Measurements from ENCODE around the gene TRIM24. TPM values are rescaled to one million over a fixed set of nuclear protein-coding genes. Genes with fewer than 3 reads are reported as not detected.
"Not testable (repeated sequence)": the region's sequence is repeated elsewhere in the genome, so short reads cannot be mapped to it uniquely, and the experiment has no call there.

TRIM24 gene
- total RNA-seq, 1 experiment from 2014 or later, result 113 TPM

DNA sequence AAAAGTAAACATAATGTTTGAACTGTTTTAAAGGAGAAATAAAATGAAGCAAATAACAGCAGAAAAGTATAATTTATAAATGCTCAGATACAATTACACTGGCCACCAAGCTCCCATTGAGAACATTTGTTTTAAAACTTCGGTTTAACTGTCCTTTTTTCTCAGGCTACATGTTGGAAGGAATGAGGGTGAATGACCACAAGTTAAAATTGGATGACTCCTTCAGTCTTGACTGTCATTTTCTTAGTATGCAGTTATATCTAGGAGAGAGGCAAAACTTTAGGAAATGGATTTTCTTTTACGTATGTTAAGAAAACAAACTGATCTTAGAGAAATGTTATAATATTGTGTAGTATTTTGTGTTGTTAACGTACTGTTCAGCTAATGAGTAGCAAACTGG is 5.0 kb downstream of the TRIM24 start (continued):
- TF ChIP-seq, protein P1, sequence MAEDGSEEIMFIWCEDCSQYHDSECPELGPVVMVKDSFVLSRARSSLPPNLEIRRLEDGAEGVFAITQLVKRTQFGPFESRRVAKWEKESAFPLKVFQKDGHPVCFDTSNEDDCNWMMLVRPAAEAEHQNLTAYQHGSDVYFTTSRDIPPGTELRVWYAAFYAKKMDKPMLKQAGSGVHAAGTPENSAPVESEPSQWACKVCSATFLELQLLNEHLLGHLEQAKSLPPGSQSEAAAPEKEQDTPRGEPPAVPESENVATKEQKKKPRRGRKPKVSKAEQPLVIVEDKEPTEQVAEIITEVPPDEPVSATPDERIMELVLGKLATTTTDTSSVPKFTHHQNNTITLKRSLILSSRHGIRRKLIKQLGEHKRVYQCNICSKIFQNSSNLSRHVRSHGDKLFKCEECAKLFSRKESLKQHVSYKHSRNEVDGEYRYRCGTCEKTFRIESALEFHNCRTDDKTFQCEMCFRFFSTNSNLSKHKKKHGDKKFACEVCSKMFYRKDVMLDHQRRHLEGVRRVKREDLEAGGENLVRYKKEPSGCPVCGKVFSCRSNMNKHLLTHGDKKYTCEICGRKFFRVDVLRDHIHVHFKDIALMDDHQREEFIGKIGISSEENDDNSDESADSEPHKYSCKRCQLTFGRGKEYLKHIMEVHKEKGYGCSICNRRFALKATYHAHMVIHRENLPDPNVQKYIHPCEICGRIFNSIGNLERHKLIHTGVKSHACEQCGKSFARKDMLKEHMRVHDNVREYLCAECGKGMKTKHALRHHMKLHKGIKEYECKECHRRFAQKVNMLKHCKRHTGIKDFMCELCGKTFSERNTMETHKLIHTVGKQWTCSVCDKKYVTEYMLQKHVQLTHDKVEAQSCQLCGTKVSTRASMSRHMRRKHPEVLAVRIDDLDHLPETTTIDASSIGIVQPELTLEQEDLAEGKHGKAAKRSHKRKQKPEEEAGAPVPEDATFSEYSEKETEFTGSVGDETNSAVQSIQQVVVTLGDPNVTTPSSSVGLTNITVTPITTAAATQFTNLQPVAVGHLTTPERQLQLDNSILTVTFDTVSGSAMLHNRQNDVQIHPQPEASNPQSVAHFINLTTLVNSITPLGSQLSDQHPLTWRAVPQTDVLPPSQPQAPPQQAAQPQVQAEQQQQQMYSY (CRISPR knock-in tag; IDR thresholded peaks at IDR 0.05), result no peak
- TF ChIP-seq ZNF121 (CRISPR knock-in tag; IDR thresholded peaks at IDR 0.05) (no peak), NFE2L1 (CRISPR knock-in tag; IDR thresholded peaks at IDR 0.05) (no peak), KAT7 (CRISPR knock-in tag; IDR thresholded peaks at IDR 0.05; ENCODE audit: borderline replicate concordance) (no peak)
- TF ChIP-seq, protein P2, sequence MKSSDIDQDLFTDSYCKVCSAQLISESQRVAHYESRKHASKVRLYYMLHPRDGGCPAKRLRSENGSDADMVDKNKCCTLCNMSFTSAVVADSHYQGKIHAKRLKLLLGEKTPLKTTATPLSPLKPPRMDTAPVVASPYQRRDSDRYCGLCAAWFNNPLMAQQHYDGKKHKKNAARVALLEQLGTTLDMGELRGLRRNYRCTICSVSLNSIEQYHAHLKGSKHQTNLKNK (CRISPR knock-in tag; IDR thresholded peaks at IDR 0.05), result no peak

- DNase-seq (ENCODE audit: low spot score); H3K27me3 Mint-ChIP-seq (ENCODE audit: low read depth); H3K27ac Mint-ChIP-seq; POLR2A ChIA-PET; H3K9me3 Mint-ChIP-seq: not testable (repeated sequence)
- TF ChIP-seq GABPB1 (CRISPR knock-in tag; IDR thresholded peaks at IDR 0.05), result peak; percentile 34; the same call in 1 of the 2 replicates
- CTCF ChIA-PET, result interaction anchor here (0.7 kb wide), 1 partner anchor 273 kb away, joined by 3 read pairs; no protein-coding TSS in a partner anchor
- Mint-ChIP-seq H3K4me3 (peak overlapping the region; percentile 39), H3K4me1 (peaks cover 68% of the 10 kb centered on the region), H3K36me3 (peaks cover 48% of the 10 kb centered on the region)
- peak; percentile 38 for ATAC-seq
Observed at GRCh38 chr7:138466069-138466756, 6.2 kb downstream of the TRIM24 start.

GRCh38 chr7:138468244-138469123 is 8.4 kb downstream of the TRIM24 start:
- H3K27ac Mint-ChIP-seq, result peak overlapping the region; percentile 42; the same call in 1 of the 2 replicates
- CTCF ChIA-PET, result interaction anchor here (0.6 kb wide), 1 partner anchor 564 kb away, joined by 4 read pairs; no protein-coding TSS in a partner anchor

More at GRCh38 chr7:138468244-138469123, 8.4 kb downstream of the TRIM24 start:
- Mint-ChIP-seq H3K27me3 (ENCODE audit: low read depth) (no peaks in the 10 kb centered on the region), H3K9me3 (no peaks in the 10 kb centered on the region), H3K36me3 (peaks cover 33% of the 10 kb centered on the region), H3K4me3 (peak overlapping the region; percentile 12), H3K4me1 (peaks cover 74% of the 10 kb centered on the region)
- TF ChIP-seq ZNF219 (CRISPR knock-in tag; IDR thresholded peaks at IDR 0.05; ENCODE audit: borderline replicate concordance), result no peak
- TF ChIP-seq, protein P3, sequence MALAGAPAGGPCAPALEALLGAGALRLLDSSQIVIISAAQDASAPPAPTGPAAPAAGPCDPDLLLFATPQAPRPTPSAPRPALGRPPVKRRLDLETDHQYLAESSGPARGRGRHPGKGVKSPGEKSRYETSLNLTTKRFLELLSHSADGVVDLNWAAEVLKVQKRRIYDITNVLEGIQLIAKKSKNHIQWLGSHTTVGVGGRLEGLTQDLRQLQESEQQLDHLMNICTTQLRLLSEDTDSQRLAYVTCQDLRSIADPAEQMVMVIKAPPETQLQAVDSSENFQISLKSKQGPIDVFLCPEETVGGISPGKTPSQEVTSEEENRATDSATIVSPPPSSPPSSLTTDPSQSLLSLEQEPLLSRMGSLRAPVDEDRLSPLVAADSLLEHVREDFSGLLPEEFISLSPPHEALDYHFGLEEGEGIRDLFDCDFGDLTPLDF (CRISPR knock-in tag; IDR thresholded peaks at IDR 0.05), result no peak
- TF ChIP-seq, protein P4, sequence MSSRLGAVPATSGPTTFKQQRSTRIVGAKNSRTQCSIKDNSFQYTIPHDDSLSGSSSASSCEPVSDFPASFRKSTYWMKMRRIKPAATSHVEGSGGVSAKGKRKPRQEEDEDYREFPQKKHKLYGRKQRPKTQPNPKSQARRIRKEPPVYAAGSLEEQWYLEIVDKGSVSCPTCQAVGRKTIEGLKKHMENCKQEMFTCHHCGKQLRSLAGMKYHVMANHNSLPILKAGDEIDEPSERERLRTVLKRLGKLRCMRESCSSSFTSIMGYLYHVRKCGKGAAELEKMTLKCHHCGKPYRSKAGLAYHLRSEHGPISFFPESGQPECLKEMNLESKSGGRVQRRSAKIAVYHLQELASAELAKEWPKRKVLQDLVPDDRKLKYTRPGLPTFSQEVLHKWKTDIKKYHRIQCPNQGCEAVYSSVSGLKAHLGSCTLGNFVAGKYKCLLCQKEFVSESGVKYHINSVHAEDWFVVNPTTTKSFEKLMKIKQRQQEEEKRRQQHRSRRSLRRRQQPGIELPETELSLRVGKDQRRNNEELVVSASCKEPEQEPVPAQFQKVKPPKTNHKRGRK (CRISPR knock-in tag; IDR thresholded peaks at IDR 0.05; ENCODE audit: borderline replicate concordance), result no peak
- TF ChIP-seq ZNF416 (CRISPR knock-in tag; IDR thresholded peaks at IDR 0.05), result no peak
- no peak for TF ChIP-seq IRF1 (CRISPR knock-in tag; IDR thresholded peaks at IDR 0.05)
- no peak for TF ChIP-seq PRRX2 (CRISPR knock-in tag; IDR thresholded peaks at IDR 0.05)
- TF ChIP-seq, protein P5, sequence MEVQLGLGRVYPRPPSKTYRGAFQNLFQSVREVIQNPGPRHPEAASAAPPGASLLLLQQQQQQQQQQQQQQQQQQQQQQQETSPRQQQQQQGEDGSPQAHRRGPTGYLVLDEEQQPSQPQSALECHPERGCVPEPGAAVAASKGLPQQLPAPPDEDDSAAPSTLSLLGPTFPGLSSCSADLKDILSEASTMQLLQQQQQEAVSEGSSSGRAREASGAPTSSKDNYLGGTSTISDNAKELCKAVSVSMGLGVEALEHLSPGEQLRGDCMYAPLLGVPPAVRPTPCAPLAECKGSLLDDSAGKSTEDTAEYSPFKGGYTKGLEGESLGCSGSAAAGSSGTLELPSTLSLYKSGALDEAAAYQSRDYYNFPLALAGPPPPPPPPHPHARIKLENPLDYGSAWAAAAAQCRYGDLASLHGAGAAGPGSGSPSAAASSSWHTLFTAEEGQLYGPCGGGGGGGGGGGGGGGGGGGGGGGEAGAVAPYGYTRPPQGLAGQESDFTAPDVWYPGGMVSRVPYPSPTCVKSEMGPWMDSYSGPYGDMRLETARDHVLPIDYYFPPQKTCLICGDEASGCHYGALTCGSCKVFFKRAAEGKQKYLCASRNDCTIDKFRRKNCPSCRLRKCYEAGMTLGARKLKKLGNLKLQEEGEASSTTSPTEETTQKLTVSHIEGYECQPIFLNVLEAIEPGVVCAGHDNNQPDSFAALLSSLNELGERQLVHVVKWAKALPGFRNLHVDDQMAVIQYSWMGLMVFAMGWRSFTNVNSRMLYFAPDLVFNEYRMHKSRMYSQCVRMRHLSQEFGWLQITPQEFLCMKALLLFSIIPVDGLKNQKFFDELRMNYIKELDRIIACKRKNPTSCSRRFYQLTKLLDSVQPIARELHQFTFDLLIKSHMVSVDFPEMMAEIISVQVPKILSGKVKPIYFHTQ (CRISPR knock-in tag; IDR thresholded peaks at IDR 0.05), result no peak
- no peak for TF ChIP-seq USF2 (CRISPR knock-in tag; IDR thresholded peaks at IDR 0.05)
- TF ChIP-seq JUN (CRISPR knock-in tag; IDR thresholded peaks at IDR 0.05), result no peak
- no peak for TF ChIP-seq KAT7 (CRISPR knock-in tag; IDR thresholded peaks at IDR 0.05; ENCODE audit: borderline replicate concordance)
- TF ChIP-seq ZSCAN18 (CRISPR knock-in tag; IDR thresholded peaks at IDR 0.05), result no peak
- DNase-seq (ENCODE audit: low spot score) (no peak), ATAC-seq (no peak)
- POLR2A ChIA-PET, result interaction anchor here (0.7 kb wide), 1 partner anchor 9 kb away, joined by 3 read pairs; the partner anchor contains the start of gene TRIM24

Measured in WTC11 (cell line).